NCI-H446 treated with DMSO at 0.1 percent for 48 hours (cell line): ENCODE measurements around the gene SLC35D2.
"Not testable (repeated sequence)": the region's sequence is repeated elsewhere in the genome, so short reads cannot be mapped to it uniquely, and the experiment has no call there.

ENCODE experiments used
- DNase-seq: peaks from one replicate; lab custom pipeline; 2025; lab: John Stamatoyannopoulos, UW

The SLC35D2 gene

GRCh38 chr9:96400132-96400910 is 16.8 kb upstream of the SLC35D2 start:
- no peak for DNase-seq

DNA sequence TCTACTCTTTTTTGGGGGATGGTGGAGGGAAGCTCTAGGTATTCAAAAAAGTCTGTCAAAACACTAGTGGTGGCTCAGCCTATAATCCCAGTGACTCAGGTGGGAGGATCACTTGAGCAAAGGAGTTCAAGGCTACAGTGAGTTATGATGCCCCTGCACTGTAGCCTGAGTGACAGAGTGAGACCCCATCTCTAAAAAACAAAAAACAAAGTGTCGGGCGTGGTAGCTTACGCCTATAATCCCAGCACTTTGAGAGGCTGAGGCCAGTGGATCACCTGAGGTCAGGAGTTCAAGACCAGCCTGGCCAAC is 15.8 kb upstream of the SLC35D2 start:
- DNase-seq: no peak

GRCh38 chr9:96398582-96399324 is 15.2 kb upstream of the SLC35D2 start:
- DNase-seq: no peak

GRCh38 chr9:96395964-96396363 is 12.5 kb upstream of the SLC35D2 start:
- DNase-seq: no peak

- no peak for DNase-seq
Observed at GRCh38 chr9:96394832-96395496, 11.5 kb upstream of the SLC35D2 start.

GRCh38 chr9:96392263-96392662 is 8.8 kb upstream of the SLC35D2 start:
- no peak for DNase-seq

DNA sequence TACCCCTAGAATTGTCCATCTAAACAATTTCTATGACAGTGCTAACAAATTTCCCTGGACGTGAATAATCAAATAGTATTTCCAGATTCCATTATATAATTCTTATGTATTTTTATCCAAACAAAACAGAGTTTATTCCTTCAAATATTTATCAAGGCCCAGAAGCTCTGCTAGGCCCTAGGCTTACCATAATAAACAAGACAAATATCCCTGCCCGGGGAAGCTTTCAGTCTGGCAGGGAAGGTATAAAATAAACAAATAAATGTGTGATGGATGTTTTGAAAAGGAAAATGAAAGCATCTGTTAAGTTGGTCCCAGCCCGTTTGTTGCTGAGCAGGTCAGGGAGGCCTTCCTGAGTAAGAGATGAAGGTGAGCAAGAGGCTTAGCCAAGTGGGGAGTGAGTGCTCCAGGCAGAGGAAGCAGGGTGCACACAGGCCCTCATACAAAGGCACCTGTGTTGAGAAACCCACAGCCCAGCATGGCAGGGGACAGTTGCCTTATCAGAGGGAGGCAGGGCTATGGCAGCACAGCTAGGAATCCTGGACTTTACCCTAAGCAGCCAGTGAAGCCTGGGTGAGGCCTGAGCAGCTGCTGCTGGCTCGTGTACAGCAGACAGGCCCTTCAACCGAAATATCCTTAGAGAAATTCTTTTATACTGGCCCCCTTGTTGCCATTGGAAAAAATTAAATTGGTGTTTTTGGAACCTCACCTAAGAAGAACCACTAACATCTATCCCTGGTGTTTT is 7.7 kb upstream of the SLC35D2 start:
- DNase-seq: no peak

GRCh38 chr9:96388144-96388543 is 4.6 kb upstream of the SLC35D2 start:
- DNase-seq: no peak

- no peak for DNase-seq
Observed at GRCh38 chr9:96386157-96386556, 2.6 kb upstream of the SLC35D2 start.

DNA sequence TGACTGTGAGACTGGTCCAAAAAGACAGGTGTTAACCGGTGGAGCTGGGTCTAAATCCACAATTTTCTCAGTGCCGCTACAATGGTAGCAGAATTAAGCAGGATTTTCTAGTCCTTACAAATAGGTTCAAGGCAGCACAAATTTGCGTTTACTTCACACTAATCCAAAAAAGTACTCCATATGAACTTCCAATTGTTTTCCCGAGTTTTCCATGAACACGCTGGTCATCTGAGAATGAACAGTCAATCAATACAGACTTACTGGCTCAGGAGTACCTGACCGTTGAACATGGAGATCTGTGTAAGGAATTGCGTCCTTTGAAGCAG is 709 bp downstream of the SLC35D2 start:
- DNase-seq: no peak

DNA sequence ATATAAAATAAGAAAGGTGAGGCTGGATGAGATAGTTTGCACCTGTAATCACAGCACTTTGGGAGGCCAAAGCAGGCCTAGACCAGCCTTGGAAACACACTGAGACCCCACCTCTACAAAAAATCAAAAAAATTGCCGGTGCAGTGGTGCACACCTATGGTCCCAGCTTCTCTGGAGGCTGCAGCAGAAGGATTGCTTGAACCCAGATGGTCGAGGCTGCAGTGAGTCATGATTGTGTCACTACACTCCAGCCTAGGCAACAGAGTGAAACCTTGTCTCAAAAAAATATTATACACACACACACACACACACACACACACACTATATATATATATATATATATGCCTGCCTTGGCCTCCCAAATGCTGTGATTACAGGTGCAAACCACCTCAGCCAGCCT is 1.3 kb downstream of the SLC35D2 start:
- no peak for DNase-seq

DNA sequence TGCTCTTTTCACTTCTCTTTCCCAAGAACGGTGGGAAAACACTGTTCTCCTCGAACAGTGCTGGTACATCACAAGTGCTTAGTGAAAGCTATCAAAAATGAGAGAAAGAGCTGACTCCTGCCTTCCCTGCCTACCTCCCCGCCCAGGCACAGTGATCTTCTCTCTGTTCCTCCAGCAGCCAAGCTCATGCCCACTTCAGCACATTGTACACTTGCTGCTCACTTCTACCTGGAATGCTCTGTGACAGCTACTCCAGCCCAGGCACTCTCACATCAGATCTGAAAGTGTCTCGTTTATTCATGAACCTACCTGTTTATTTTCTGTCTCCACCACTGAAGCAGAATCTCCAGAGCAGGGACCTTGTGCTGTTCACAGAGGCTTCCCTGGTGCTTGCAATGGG is 1.8 kb downstream of the SLC35D2 start:
- no peak for DNase-seq

GRCh38 chr9:96381125-96381524 is 2.4 kb downstream of the SLC35D2 start:
- DNase-seq: no peak

DNA sequence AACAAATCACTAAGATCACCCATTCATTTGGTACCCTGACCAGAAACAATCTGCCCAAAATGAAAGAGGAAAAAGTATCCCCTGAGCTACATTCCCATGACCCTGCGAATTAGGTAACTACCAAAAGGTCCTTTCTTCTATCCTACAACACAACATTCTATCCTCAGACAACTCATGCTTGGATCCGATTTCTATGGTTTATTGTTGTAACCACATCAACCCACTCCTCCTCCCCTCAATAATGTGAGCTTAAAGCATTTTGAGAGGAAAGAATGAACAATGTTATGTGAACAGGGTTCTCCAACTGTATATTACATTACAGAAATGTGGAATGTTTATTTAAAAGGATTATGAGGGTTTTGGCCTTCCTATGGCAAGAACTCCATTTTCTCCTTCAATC is 4.0 kb downstream of the SLC35D2 start:
- DNase-seq: no peak

DNA sequence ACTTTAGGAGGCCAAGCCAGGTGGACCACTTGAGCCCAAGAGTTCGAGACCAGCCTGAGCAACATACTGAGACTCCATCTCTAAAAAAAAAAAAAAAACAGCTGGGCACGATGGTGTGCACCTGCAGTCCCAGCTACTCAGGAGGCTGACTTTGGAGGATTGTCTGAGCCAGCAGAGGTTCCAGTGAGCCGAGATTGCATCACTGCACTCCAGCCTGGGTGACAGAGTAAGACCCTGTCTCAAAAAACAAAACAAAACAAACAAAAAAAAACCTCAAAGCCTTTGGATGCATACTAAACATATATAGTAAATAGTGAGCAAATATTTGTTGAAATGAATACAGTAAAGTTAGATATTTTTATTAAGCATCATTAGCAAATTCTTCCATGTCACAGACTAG is 5.3 kb downstream of the SLC35D2 start:
- no peak for DNase-seq

GRCh38 chr9:96376891-96377874 is 6.3 kb downstream of the SLC35D2 start:
- no peak for DNase-seq

- not testable (repeated sequence) for DNase-seq
Observed at GRCh38 chr9:96375507-96375906, 8.0 kb downstream of the SLC35D2 start.

- DNase-seq: no peak
Observed at GRCh38 chr9:96367943-96368342, 15.6 kb downstream of the SLC35D2 start.

DNA sequence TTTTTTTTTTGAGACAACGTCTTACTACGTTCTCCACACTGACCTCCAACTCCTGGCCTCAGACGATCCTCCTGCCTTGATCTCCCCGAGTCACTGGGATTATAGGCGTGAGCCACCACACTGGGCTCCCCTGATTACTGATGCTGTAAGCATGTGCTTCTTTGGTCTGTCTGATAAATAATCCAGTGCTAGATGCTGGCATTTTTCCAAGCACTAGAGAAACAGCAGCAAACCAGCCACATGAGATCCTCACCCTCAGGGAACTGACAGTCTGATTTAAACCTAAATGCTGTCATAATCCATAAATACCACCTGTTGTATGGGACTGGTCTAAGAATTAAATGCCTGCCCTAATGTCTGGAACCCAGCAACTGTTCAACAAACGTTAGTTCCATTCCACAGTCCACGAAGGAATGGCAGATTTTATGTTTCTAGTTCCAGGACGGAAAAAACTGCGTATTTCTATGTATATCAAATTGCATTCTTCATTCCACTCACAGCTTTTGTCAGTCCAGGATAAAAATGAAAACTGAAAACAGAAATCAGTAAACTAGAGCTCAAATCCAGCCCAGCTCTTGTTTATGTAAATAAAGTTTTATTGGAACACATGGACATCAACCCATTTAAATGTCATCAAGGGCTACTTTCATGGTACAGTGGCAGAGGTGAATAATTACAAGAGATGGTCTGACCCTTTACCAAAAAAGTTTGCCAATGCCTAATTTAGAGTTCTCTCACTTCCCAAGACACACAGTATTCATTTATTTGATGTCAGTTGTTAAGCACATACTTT is 20.1 kb downstream of the SLC35D2 start:
- no peak for DNase-seq

DNA sequence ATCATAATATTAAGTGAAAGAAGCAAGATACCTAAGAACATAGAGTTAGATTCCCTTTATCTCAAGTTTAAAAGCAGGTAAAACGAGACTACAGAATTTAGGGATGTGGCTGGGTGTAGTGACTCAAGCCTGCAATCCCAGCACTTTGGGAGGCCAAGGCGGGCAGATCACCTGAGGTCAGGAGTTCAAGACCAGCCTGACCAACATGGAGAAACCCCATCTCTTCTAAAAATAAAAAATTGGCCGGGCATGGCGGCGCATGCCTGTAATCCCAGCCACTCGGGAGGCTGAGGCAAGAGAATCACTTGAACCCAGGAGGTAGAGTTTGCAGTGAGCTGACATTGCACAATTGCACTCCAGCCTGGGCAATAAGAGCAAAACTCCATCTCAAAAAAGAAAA is 21.4 kb downstream of the SLC35D2 start:
- not testable (repeated sequence) for DNase-seq

GRCh38 chr9:96361668-96362067 is 21.8 kb downstream of the SLC35D2 start:
- no peak for DNase-seq
